HL-60 (cell line): ENCODE measurements around the gene SLC38A10.
A peak's percentile ranks its signal among the peaks of the same experiment; 100 is the strongest.

Experiments
- DNase-seq, 2 experiments: peaks; one replicate each; pipeline ENCODE4 v3.0.0-alpha.2; 2010 to 2020; ENCODE audit warnings: low read depth in 1 of 2, low spot score in 1 of 2
- H3K27ac ChIP-seq: fragments of 250-450 bp; sonication (Bioruptor Pico); replicated peaks from 2 replicates; pipeline ENCODE4 v1.5.1; 2020; ENCODE audit warnings: mild to moderate bottlenecking, moderate library complexity
- H3K27me3 ChIP-seq: fragments of 250-450 bp; sonication (Bioruptor Pico); 2 replicates; pipeline ENCODE4 v1.5.1; 2021; ENCODE audit warnings: mild to moderate bottlenecking, moderate library complexity; ENCODE audit not compliant: insufficient read depth, poor library complexity, severe bottlenecking
- H3K4me3 ChIP-seq: replicated peaks from 2 replicates; pipeline ENCODE4 v1.5.1; 2011; ENCODE audit warnings: mild to moderate bottlenecking, control low read depth, low read length; ENCODE audit not compliant: insufficient read depth
- GABPA ChIP-seq: IDR thresholded peaks from 2 replicates; pipeline ENCODE4 v1.6.1; 2012; ENCODE audit warnings: low read depth
- POLR2AphosphoS5 ChIP-seq: IDR thresholded peaks from 2 replicates; pipeline ENCODE4 v1.6.1; 2012; ENCODE audit warnings: low read depth
- SPI1 ChIP-seq: IDR thresholded peaks from 2 replicates; pipeline ENCODE4 v1.6.1; 2012; ENCODE audit warnings: low read depth, mild to moderate bottlenecking, borderline replicate concordance
- TF ChIP-seq, protein P1 (sequence below): IDR thresholded peaks from 2 replicates; pipeline ENCODE4 v1.6.1; 2012; ENCODE audit warnings: low read depth; ENCODE audit not compliant: insufficient replicate concordance
- TF ChIP-seq, protein P2 (sequence below): IDR thresholded peaks from one replicate; pipeline ENCODE4 v1.5.1; 2011; ENCODE audit warnings: low read length, control low read depth, inconsistent platforms; ENCODE audit not compliant: insufficient read depth

The SLC38A10 gene

DNA sequence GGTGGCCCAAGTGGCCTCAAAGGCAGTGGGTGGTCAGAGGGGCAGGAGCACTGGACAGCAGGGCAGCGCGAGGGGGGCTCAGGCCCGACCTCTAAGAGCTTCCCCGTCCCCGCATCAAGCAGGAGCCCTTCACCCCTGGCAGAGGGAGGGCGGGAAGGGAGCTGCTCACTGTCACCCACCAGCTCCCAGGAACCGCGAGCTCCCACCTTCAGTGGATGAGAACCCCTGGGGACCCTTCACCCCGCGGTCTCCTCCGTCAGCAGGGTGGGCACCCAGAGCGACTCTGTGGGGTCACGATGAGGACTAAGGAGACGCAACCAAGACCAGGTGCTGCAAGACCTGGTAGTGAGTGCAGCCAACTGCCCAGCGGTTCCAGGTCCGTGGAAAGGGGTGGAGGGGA is 86.0 kb downstream of the SLC38A10 start:
- no peak overlapping the region for H3K27ac ChIP-seq
- TF ChIP-seq SPI1 (no peak), POLR2AphosphoS5 (no peak), GABPA (no peak)
- TF ChIP-seq, protein P1, sequence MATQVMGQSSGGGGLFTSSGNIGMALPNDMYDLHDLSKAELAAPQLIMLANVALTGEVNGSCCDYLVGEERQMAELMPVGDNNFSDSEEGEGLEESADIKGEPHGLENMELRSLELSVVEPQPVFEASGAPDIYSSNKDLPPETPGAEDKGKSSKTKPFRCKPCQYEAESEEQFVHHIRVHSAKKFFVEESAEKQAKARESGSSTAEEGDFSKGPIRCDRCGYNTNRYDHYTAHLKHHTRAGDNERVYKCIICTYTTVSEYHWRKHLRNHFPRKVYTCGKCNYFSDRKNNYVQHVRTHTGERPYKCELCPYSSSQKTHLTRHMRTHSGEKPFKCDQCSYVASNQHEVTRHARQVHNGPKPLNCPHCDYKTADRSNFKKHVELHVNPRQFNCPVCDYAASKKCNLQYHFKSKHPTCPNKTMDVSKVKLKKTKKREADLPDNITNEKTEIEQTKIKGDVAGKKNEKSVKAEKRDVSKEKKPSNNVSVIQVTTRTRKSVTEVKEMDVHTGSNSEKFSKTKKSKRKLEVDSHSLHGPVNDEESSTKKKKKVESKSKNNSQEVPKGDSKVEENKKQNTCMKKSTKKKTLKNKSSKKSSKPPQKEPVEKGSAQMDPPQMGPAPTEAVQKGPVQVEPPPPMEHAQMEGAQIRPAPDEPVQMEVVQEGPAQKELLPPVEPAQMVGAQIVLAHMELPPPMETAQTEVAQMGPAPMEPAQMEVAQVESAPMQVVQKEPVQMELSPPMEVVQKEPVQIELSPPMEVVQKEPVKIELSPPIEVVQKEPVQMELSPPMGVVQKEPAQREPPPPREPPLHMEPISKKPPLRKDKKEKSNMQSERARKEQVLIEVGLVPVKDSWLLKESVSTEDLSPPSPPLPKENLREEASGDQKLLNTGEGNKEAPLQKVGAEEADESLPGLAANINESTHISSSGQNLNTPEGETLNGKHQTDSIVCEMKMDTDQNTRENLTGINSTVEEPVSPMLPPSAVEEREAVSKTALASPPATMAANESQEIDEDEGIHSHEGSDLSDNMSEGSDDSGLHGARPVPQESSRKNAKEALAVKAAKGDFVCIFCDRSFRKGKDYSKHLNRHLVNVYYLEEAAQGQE: no peak
- TF ChIP-seq, protein P2, sequence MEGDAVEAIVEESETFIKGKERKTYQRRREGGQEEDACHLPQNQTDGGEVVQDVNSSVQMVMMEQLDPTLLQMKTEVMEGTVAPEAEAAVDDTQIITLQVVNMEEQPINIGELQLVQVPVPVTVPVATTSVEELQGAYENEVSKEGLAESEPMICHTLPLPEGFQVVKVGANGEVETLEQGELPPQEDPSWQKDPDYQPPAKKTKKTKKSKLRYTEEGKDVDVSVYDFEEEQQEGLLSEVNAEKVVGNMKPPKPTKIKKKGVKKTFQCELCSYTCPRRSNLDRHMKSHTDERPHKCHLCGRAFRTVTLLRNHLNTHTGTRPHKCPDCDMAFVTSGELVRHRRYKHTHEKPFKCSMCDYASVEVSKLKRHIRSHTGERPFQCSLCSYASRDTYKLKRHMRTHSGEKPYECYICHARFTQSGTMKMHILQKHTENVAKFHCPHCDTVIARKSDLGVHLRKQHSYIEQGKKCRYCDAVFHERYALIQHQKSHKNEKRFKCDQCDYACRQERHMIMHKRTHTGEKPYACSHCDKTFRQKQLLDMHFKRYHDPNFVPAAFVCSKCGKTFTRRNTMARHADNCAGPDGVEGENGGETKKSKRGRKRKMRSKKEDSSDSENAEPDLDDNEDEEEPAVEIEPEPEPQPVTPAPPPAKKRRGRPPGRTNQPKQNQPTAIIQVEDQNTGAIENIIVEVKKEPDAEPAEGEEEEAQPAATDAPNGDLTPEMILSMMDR: no peak
- no peak for DNase-seq

DNA sequence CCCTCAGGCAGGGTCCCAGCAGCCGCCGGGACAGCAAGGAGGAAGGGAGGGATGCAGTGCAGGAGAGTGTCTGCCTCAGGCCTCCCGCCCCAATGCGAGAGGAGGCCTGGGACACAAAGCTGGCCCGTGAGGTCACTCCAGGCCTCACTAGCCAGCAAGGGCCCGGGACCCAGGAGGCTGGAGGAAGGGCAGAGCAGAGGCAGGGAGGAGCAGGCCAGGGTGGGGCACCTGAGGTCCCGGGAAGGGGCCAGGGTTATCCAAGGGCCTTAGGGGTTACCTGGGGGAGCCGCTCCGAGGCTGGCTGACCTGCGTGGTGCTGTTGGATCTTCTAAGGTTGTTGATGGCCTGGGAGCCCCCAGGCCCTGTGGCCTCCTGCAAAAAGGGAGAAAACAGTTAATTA is 86.5 kb downstream of the SLC38A10 start:
- H3K4me3 ChIP-seq: no peak overlapping the region
- no peak overlapping the region for H3K27ac ChIP-seq
- no peaks in the 10 kb centered on the region for H3K27me3 ChIP-seq
- TF ChIP-seq POLR2AphosphoS5 (no peak), SPI1 (no peak), GABPA (no peak)
- TF ChIP-seq, protein P1: no peak
- TF ChIP-seq, protein P2: no peak
- DNase-seq: no peak

More for the DNA sequence above, 86.0 kb downstream of the SLC38A10 start:
- no peak overlapping the region for H3K4me3 ChIP-seq
- no peaks in the 10 kb centered on the region for H3K27me3 ChIP-seq

DNA sequence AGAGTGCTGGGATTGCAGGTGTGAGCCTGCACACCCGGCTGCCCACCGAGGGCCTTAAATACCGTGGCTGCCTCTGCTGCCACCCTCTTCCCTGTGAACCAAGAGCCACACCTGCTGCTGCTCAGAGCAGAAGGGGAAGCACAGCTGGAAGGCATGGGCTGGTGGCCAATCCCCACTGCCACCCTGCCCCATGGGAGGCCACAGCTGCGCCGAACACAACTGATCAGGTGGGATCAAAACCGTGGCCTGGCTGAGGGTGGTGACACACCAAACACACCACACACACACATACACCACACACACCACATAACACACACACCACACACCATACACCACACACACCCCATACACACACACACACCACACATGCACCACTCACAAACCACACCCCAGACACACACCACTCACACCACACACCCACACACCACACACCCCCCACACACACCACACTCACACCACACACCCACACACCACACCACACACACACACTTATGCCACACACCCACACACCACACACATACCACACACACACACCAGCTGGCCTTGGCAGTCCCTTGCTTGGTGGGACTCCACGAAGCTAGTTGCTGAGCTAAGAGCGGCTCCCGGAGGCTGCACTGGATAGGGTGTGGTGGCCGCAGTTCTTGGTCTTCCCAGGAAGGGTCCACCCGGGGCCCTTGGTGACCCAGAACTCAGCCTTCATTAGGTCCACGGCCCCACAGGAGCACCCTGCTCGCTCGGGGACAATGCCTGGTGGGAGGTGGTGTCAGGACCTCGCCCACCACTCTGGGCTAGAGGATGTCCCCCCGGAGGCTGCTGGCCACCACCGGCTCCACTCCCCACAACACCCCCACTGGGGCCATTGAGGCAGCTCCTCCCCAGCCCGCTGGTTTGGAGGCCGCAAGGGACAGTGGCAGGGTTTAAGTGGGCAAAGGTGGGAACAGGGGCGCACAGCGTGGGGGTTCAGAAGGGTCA is 87.2 kb downstream of the SLC38A10 start:
- H3K27ac ChIP-seq: no peak overlapping the region
- H3K4me3 ChIP-seq: no peak overlapping the region
- peak in 1 of 2 experiments; percentile 71 for DNase-seq
- no peaks in the 10 kb centered on the region for H3K27me3 ChIP-seq
- TF ChIP-seq, protein P1: no peak
- peak; percentile 81 for TF ChIP-seq POLR2AphosphoS5
